SK-N-MC (cell line): ENCODE data around the gene CREB3L2.

Experiments
- EZH2 ChIP-seq: fragments of 200-600 bp; sonication (generic); IDR thresholded peaks from one replicate; pipeline ENCODE4 v1.6.1; 2017; ENCODE audit warnings: antibody characterized with exemption
- FOXP2 ChIP-seq: optimal IDR thresholded peaks from 2 replicates; pipeline ENCODE3; 2011; ENCODE audit warnings: mild to moderate bottlenecking, moderate library complexity; ENCODE audit not compliant: insufficient read depth; ENCODE audit errors: extremely low read length, control extremely low read depth
- POLR2AphosphoS5 ChIP-seq: IDR thresholded peaks from 2 replicates; pipeline ENCODE4 v1.6.1; 2012; ENCODE audit warnings: mild to moderate bottlenecking, low read depth, low read length, borderline replicate concordance

GRCh38 chr7:138047907-138048306, 46.0 kb upstream of the CREB3L2 start:
- no peak for TF ChIP-seq EZH2
- no peak for TF ChIP-seq FOXP2
- TF ChIP-seq POLR2AphosphoS5 = no peak
